SK-N-MC (cell line): ENCODE data around the gene S100A13.
"Not testable (repeated sequence)": the region's sequence is repeated elsewhere in the genome, so short reads cannot be mapped to it uniquely, and the experiment has no call there.

Experiments used
- DNase-seq: peaks from one replicate; pipeline ENCODE4 v3.0.0-alpha.2; 2011; ENCODE audit warnings: low read depth, low spot score
- H3K27ac ChIP-seq: fragments of 200-600 bp; sonication (generic); 2 replicates; pipeline ENCODE4 v1.5.1; 2016; ENCODE audit warnings: mixed run types
- H3K36me3 ChIP-seq: fragments of 200-600 bp; sonication (generic); 2 replicates; pipeline ENCODE4 v1.6.1; 2017; ENCODE audit warnings: antibody characterized with exemption, low read length, mixed read lengths; ENCODE audit not compliant: insufficient read depth
- H3K4me3 ChIP-seq: fragments of 200-600 bp; sonication (generic); 2 replicates; pipeline ENCODE4 v1.5.1; 2016
- H3K9ac ChIP-seq: fragments of 200-600 bp; sonication (generic); 2 replicates; pipeline ENCODE4 v1.8.0; 2017; ENCODE audit warnings: mixed run types, mixed read lengths; ENCODE audit not compliant: insufficient read length
- H3K9me3 ChIP-seq: fragments of 200-600 bp; sonication (generic); 2 replicates; pipeline ENCODE4 v1.6.1; 2017; ENCODE audit warnings: low read depth, mild to moderate bottlenecking, antibody characterized with exemption, low read length, moderate library complexity, mixed read lengths
- EZH2 ChIP-seq: fragments of 200-600 bp; sonication (generic); IDR thresholded peaks from one replicate; pipeline ENCODE4 v1.6.1; 2017; ENCODE audit warnings: antibody characterized with exemption
- FOXP2 ChIP-seq: optimal IDR thresholded peaks from 2 replicates; pipeline ENCODE3; 2011; ENCODE audit warnings: mild to moderate bottlenecking, moderate library complexity; ENCODE audit not compliant: insufficient read depth; ENCODE audit errors: extremely low read length, control extremely low read depth
- POLR2AphosphoS5 ChIP-seq: IDR thresholded peaks from 2 replicates; pipeline ENCODE4 v1.6.1; 2012; ENCODE audit warnings: mild to moderate bottlenecking, low read depth, low read length, borderline replicate concordance

S100A13 gene

DNA sequence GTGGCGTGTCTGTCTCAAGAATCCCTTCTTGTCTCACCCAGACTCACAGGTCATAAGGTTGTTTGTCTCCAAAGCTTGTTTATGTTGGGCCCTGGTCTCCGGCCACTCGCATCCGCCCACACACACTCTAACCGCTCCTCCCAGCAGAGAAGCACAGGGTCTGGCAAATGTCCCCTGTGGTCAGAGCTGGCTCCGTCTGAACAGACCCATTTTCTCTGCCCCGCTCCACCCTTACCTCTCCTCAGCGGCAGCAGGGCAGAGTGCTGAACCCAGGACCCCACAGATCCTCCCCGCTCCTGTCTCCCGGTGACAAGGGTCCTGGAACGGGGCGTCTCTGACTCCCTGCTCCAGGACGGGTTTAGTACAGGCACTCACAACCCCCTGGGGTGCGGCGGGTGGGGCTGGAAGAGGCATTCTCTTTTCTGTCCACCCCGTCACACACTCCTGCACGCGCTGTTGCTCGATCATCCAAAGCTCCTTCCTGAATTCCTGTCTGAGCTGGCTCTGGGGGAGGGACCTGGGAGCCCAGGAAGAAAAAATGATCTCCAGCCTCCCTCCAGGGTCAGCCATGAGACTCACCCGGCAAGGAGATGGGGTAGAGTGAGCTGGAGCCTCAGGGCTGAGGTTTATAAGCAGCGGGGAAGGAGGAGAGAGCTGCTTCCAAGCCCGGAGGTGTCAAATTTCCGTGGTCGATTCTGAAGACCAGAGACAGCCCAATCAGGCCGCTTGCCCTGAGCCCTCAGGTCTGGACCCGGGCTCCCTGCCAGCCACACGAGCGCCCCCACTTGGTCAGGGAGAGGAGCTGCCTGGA lies at the start of gene S100A13:
S100A13 (minus strand) TSS at position 602 of the 811 bp plus-strand sequence. CDS start 1,033 bp downstream, outside the sequence.
- TF ChIP-seq FOXP2, result no peak
- peak; percentile 88 for TF ChIP-seq POLR2AphosphoS5
- Histone ChIP-seq H3K36me3 (no peaks in the 10 kb centered on the region), H3K27ac (peak within 1 kb of the TSS; percentile 33; the same call in 1 of the 2 replicates), H3K9ac (peak within 1 kb of the TSS; percentile 8), H3K4me3 (peak within 1 kb of the TSS; percentile 50), H3K9me3 (no peaks in the 10 kb centered on the region)
- no peak for DNase-seq

DNA sequence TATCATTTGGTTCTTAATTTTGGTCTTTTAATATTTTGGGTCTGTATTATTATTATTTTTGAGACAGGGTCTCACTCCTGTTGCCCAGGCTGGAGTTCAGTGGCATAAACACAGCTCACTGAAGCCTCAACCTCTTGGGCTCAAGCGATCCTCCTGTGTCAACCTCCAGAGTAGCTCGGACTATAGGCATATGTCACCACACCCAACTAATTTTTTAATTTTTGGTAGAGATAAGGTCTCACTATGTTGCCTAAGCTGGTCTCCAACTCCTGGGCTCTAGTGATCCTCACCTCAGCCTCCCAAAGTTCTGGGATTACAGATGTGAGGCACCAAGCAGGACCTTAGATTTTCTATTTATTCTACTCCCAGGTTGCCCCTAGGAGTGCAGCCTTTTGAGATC lies 46.2 kb upstream of the S100A13 start:
- Histone ChIP-seq H3K27ac (no peak overlapping the region), H3K9me3 (no peaks in the 10 kb centered on the region), H3K36me3 (peaks cover 17% of the 10 kb centered on the region), H3K9ac (no peak overlapping the region), H3K4me3 (no peak overlapping the region)
- TF ChIP-seq FOXP2, result no peak
- TF ChIP-seq EZH2, result no peak
- TF ChIP-seq POLR2AphosphoS5, result no peak
- DNase-seq, result no peak

DNA sequence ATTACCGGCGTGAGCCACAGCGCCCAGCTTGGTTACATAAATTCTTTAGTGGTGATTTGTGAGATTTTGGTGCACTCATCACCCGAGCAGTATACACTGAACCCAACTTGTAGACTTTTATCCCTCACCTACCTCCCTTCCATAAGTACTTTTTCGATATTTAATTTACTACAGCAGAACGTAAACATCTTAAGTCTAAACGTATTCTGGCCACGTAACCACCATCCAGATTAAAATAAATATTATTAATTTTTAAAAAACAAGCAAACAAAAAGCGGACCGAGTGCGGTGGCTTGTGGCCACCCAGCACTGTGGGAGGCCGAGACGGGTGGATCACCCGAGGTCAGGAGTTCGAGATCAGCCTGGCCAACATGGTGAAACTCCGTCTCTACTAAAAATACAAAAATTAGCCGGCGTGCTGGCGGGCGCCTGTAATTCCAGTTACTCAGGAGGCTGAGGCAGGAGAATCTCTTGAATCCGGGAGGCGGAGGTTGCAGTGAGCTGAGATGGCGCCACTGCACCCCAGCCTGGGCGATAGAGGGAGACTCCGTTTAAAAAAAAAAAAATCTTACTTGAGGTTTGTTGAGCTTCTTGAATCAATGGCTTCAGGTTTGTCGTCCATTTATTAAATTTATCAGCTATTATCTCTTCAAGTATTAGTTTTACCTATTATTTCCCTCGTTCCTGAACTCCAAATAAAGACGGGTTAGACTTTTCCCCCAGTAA lies 44.5 kb upstream of the S100A13 start:
- H3K9me3 ChIP-seq, result not testable (repeated sequence)
- peak; percentile 39 for DNase-seq
- Histone ChIP-seq H3K4me3 (peak overlapping the region; percentile 87), H3K36me3 (peaks cover 35% of the 10 kb centered on the region), H3K9ac (peak overlapping the region; percentile 76), H3K27ac (peak overlapping the region; percentile 88)

DNA sequence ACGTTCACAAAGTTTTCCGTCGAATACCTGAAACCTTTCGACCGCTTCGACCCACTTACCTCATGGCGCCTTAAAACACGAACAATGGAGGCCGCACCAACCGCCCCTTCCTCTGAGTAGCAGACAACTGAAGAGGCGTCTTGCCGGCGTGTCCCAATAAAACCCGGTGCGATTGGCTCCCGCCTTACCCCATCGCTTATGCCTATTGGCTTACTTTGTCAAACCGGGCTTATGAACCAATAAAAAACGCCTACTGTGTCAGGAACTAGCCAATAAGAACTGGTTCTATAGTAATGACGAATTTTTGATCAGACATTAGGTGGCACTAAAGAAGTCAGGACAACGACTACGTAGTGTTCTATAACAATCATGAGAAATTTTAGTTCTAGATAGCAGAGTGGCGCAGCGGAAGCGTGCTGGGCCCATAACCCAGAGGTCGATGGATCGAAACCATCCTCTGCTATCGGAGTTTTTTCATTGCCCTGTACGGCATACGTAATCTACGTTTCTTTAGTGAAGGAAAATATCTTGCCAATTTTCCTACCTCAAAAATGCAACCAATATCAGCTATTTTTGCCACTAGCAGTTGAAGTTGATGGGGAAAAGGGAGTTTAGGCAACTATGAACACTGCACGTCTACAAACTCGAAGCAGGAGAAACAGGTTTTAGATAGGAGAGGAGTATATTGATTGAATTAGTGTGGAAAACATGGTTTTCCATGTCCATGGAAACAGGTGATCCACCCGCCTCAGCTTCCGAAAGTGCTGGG lies 43.7 kb upstream of the S100A13 start, which contains the start of gene ILF2:
ILF2 (minus strand) TSS at position 135 of the 769 bp plus-strand sequence; CDS start at position 64, 71 bp downstream.
- Histone ChIP-seq H3K9ac (peak within 1 kb of the TSS; percentile 99), H3K27ac (peak within 1 kb of the TSS; percentile 88), H3K4me3 (peak within 1 kb of the TSS; percentile 92), H3K9me3 (no peaks in the 10 kb centered on the region), H3K36me3 (peaks cover 42% of the 10 kb centered on the region)
- peak; percentile 100 for DNase-seq
- TF ChIP-seq POLR2AphosphoS5, result peak; percentile 99
- TF ChIP-seq EZH2, result no peak
- TF ChIP-seq FOXP2, result no peak

DNA sequence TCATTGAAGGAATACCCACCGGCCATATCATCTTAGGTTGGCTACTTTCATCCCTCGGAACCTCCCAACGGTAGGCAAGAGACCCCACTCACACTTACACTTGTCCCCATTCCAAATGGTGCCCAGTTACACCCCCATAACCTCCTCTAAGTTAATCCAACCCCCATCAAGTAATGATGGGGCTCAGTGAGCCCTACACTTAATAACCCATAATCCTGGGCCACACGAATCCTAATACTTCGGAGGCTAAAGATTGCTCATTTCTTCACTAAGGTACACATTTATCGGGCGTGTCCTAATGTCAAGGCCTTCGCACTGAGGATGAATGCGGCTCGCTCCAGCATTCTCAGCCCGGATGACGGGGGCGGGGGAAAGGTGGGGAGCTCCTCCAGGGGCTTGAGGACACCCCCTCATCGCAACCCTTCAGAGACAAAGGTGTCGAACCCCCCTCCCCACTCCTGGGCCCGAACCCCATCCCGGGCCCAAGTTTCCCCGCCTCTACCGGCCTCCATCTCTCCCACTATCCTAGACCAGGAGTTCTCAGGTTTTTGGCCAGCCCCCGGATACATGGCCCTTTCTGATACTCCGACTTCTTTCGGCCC lies 43.1 kb upstream of the S100A13 start:
- Histone ChIP-seq H3K9ac (peak overlapping the region; percentile 99), H3K27ac (peak overlapping the region; percentile 80), H3K9me3 (no peaks in the 10 kb centered on the region), H3K36me3 (peaks cover 49% of the 10 kb centered on the region), H3K4me3 (peak overlapping the region; percentile 92)
- no peak for TF ChIP-seq POLR2AphosphoS5
- TF ChIP-seq FOXP2, result no peak
- TF ChIP-seq EZH2, result no peak
- DNase-seq, result no peak

DNA sequence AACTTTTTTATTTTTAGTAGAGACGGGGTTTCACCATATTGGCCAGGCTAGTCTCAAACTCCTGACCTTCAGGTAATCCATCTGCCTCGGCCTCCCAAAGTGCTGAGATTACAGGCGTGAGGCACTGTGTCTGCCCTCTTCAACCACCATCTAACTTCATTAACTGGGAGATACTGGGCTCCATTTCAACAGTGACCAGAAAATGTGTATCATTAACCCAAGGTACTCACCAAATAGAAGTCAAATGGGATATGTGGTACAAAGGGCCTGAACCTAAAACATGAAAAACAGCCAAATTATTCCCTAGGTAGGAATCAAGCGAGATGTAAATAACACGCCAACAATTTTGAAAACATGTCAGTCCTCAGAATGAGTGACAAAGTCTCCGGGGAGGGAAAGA lies 42.3 kb upstream of the S100A13 start:
- Histone ChIP-seq H3K36me3 (peaks cover 56% of the 10 kb centered on the region), H3K9ac (peak overlapping the region; percentile 99), H3K9me3 (no peaks in the 10 kb centered on the region), H3K4me3 (peak overlapping the region; percentile 92), H3K27ac (no peak overlapping the region)
- TF ChIP-seq EZH2 (no peak), FOXP2 (no peak), POLR2AphosphoS5 (no peak)
- DNase-seq, result no peak

DNA sequence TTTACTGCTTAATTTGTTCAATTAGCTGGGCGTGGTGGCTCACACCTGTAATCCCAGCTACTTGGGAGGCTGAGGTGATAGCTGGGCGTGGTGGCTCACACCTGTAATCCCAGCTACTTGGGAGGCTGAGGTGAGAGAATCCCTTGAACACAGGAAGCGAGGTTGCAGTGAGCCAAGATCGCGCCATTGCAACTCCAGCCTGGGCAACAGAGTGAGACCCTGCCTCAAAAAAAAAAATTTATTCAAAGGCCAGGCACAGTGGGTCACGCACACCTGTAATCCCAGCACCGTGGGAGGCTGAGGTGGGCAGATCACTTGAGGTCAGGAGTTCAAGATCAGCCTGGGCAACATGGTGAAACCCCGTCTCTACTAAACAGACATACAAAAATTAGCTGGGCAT lies 41.4 kb upstream of the S100A13 start:
- not testable (repeated sequence) for H3K4me3 ChIP-seq, DNase-seq, H3K27ac ChIP-seq, H3K9me3 ChIP-seq, H3K9ac ChIP-seq
- H3K36me3 ChIP-seq, result peaks cover 66% of the 10 kb centered on the region

DNA sequence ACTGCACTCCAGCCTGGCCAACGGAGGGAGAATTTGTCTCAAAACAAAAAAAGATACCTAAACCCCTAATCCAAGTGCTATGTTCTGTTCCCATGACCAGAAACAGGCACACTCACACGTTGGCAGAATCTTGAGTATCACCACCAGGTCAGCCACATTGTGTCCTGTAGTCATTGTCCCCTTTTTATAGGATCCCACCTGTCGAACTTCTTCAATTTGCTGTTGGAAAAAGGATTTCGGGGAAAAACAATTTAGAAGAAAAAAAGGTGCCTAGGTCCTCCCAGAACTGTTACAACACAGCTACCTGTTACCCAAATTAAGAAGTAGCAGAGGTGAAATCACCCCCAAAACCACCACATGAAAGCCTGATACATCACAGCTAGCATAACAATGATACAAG lies 40.1 kb upstream of the S100A13 start:
- H3K9ac ChIP-seq, result peak overlapping the region; percentile 26
- TF ChIP-seq EZH2, result no peak
- peaks cover 78% of the 10 kb centered on the region for H3K36me3 ChIP-seq
- no peaks in the 10 kb centered on the region for H3K9me3 ChIP-seq
- H3K27ac ChIP-seq, result no peak overlapping the region
- DNase-seq, result no peak
- no peak overlapping the region for H3K4me3 ChIP-seq
